C4-2B (cell line): Measurements from ENCODE around the gene CLDN18.

Experiments used
- H3K27ac ChIP-seq: fragments of 450-650 bp; 2 replicates; pipeline ENCODE4 v1.5.1; 2017
- CTCF ChIP-seq: fragments of 450-650 bp; conservative IDR thresholded peaks from 2 replicates; pipeline ENCODE4 v1.5.1; 2017; ENCODE audit warnings: mild to moderate bottlenecking
- ZFX ChIP-seq: fragments of 450-650 bp; IDR thresholded peaks from 2 replicates; pipeline ENCODE4 v1.6.1; 2017

The CLDN18 gene

GRCh38 chr3:138009476-138010272, at the start of gene CLDN18:
Gene CLDN18 (plus strand): TSS chr3:138010165. CDS start chr3:138010226, 61 bp downstream.
- no peak within 1 kb of the TSS for H3K27ac ChIP-seq
- TF ChIP-seq ZFX (no peak), CTCF (no peak)

- no peak overlapping the region for H3K27ac ChIP-seq
- no peak for TF ChIP-seq CTCF
- no peak for TF ChIP-seq ZFX
Observed at GRCh38 chr3:137962251-137962650, 47.7 kb upstream of the CLDN18 start.

GRCh38 chr3:137963463-137963862, 46.5 kb upstream of the CLDN18 start:
- no peak overlapping the region for H3K27ac ChIP-seq
- TF ChIP-seq ZFX (no peak), CTCF (no peak)

GRCh38 chr3:137970914-137971831, 38.8 kb upstream of the CLDN18 start:
- H3K27ac ChIP-seq: no peak overlapping the region
- TF ChIP-seq CTCF (peak; percentile 98), ZFX (no peak)

GRCh38 chr3:137972396-137972795, 37.6 kb upstream of the CLDN18 start:
- no peak overlapping the region for H3K27ac ChIP-seq
- no peak for TF ChIP-seq ZFX
- TF ChIP-seq CTCF: no peak

- no peak overlapping the region for H3K27ac ChIP-seq
- no peak for TF ChIP-seq CTCF
- no peak for TF ChIP-seq ZFX
Observed at GRCh38 chr3:137978328-137978727, 31.6 kb upstream of the CLDN18 start.

GRCh38 chr3:137987723-137988122, 22.2 kb upstream of the CLDN18 start:
- H3K27ac ChIP-seq: no peak overlapping the region
- TF ChIP-seq CTCF (no peak), ZFX (no peak)
